HG03521 (cell line): ENCODE measurements around the gene AHRR.

Experiments used
- ATAC-seq: cut with Tn5 transposase; IDR thresholded peaks from one replicate; pipeline ENCODE4 v1.9.1; 2021; ENCODE audit warnings: mild to moderate bottlenecking, moderate library complexity; ENCODE audit not compliant: unreplicated experiment

AHRR gene

DNA sequence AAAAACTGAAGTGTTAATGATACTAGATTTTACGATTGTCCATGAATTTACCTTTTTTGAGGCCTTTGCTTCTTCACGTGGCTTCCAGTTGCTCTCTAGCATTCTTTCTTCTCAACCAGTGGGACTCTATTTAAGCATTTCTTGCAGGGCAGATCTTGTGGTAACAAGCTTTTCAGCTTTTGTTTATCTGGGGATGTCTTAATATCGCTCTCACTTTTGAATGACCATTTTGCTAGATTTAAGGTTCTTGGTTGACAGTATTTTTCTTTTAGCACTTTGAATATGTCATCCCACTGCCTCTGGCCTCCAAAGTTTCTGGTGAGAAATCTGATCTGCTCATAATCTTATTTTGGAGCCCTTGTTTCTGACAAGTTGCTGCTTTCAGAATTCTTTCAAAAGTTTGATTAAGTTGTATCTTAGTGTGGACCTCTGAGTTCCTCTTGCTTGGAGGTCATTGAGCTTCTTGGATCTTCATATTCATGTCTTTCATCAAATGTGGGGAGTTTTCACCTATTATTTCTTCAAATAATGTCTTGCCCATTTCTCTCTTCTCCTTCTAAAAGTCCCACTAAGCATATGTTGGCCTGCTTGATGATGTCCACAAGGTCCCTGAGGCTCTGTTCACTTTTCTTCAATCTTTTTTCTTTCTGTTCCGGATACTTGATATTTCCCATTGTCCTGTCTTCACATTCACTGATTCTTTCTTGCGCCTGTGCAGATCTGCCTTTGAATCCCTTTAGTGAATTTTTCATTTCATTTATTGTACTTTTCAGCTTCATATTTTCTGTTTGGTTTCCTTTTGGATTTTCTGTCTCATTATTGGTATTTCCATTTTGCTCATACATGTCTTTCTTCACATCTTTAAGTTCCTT, 130.3 kb downstream of the AHRR start:
- no peak for ATAC-seq

DNA sequence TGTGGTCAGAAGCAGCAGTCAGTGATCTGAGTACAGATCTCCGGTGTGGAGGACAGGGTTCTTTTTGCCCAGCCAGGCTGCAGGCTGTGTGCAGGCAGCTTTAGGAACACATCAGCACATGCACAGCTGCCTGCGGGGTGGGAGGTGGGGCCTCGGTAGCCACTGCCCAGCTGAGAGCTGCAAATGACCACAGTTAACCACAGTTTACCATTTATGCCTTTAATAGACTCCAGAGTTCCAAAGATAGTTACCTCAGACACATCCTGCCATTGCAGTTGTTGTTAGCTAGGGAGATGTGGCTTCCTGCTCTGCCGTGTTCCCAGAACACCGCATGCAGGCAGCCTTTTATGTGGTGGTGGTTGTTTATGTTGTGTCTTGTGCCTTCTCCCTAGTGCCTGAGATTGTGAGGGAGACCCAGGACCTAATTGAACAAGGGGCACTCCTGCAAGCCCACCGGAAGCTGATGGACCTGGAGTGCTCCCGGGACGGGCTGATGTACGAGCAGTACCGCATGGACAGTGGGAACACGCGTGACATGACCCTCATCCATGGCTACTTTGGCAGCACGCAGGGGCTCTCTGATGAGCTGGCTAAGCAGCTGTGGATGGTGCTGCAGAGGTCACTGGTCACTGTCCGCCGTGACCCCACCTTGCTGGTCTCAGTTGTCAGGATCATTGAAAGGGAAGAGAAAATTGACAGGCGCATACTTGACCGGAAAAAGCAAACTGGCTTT, 131.6 kb downstream of the AHRR start:
- ATAC-seq = no peak

GRCh38 chr5:453725-454481, 132.4 kb downstream of the AHRR start:
- no peak for ATAC-seq

DNA sequence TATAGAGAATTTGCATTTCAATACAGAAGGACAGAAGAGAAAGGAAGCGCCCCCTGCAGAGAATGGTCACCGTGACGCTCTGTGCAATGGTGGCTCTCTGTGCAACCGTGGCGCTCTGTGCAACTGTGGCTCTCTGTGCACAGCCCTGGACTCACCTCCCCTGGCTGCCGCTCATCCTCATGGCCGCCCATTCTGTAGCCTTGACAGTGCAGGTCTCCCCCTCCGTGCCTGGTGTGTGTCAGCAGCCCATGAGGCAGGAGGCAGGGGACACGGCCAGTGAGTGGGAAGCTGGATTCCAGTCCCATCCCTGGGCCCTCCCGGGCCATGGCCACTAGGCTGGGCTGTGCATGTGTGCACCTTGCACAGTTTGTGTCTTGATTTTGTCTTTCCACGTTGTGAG, 133.4 kb downstream of the AHRR start:
- no peak for ATAC-seq

DNA sequence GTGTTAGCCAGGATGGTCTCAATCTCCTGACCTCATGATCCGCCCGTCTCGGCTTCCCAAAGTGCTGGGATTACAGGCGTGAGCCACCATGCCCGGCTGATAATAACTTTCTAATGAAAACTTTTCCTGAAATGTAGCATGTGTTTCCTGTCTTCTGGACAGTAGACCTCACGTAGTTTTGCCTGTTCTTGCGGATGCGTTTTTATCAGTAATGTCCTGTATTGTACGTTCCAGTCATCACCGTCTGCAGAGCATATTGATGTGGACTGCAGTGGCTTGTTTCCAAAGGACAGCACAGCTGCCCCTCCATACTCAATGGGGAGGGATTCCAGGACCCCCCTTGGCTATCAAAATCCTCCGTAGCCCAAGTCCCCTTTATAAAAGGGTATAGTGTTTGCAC, 134.3 kb downstream of the AHRR start:
- no peak for ATAC-seq

GRCh38 chr5:456351-457194, 135.1 kb downstream of the AHRR start:
- ATAC-seq = no peak

GRCh38 chr5:457195-457961, 135.9 kb downstream of the AHRR start:
- no peak for ATAC-seq

DNA sequence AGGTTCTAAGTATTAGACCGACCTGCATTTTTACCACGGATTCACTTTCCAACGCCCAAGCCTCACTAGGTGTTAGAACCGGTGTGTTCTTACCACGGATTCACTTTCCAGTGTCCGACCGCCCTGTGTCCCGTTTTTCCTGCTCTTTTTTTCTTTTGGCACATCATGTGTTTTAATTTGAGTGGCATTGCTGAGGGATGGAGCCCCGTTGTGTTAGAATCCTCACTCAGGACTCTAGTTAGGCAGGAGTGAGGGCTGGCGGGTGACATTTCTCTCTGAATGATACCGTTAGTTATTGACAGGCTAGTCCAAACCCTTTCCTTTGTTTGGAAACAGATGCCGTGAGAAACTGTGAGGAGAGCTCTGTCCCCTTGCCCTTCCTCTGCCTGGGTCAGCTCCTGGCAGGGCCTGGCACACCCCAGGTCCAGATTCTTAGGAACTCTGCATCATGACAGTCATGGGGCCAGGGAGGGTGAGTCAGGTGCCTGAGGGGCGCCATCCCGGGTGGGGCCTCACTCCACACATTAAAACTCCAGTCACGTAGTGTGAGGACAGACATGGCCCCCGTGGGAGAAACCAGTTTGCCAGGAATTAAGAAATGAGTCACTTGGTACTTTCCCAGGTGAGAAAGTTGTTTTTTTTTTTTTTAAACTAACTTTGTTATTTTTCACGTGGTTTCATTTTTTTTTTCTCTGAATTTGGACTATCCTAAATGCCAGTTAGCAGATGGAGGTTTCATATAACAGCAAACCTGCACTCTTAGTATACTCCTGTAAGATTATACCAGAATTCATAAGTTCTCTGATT, 137.2 kb downstream of the AHRR start:
- ATAC-seq = no peak

GRCh38 chr5:459562-460272, 138.2 kb downstream of the AHRR start:
- no peak for ATAC-seq

GRCh38 chr5:460273-460625, 138.7 kb downstream of the AHRR start:
- no peak for ATAC-seq

- ATAC-seq = no peak
These were observed 140.6 kb downstream of the AHRR start for GRCh38 chr5:462051-462481.

DNA sequence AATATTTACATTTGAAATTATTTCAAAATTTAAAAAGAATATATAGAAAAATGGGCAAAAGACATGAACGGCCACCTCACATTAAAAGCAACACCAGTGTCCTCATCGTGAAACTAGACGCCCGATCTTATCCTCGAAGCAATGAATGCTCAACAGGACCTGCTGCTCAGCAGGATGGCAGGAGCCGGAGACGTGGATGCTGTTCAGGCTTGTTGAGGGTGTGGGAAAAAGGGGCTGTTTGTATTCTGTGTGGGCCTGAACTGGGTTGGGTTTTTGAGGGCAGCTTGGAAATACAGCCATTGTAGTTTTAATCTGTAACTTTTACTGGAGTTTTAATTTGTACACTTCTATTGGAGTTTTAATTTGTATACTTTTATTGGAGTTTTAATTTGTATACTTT, 141.8 kb downstream of the AHRR start:
- no peak for ATAC-seq

- no peak for ATAC-seq
These were observed 142.4 kb downstream of the AHRR start for GRCh38 chr5:463952-464351.

GRCh38 chr5:464446-464842, 142.9 kb downstream of the AHRR start:
- ATAC-seq = no peak

DNA sequence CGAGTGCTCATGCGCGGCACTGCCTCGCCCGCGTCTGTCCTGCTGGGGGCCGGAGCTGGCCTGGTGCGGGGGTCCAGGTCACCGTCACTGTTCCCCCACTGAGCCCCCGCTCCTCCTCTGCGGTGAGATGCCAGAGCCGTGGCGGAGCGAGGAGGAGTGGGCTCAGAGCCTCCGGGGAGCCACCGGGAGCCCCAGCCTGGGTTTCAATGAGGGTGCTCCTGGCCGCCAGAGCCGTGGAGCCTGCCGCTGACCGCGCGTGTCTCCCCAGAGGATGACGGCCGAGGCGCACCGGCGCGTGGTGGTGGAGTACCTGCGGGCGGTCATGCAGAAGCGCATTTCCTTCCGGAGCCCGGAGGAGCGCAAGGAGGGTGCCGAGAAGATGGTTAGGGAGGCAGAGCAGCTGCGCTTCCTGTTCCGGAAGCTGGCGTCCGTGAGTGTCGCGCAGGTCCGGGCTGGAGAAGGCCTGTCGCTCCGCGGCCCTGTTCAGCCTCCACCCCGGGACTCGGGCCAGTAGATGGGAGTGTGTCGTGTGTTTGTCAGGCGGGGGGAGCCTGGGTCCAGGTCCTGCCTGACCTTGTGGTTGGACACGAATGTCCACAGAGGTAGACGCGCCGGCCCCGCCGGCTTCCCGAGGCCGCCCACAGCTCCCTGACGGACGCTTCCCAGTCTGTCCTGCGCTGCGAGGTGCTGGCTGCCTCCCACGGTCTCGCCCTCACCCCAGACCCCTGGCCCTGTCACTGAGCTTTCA, 143.5 kb downstream of the AHRR start:
- ATAC-seq = no peak

GRCh38 chr5:465591-466403, 144.3 kb downstream of the AHRR start:
- no peak for ATAC-seq
